Glutamatergic neuron (in vitro differentiated cells): Measurements from ENCODE around the gene TICAM1. TPM values are rescaled to one million over a fixed set of nuclear protein-coding genes. Genes with fewer than 3 reads are reported as not detected.

Source experiments
- DNase-seq: peaks from one replicate; pipeline ENCODE4 v3.0.0; 2022
- H3K27ac Mint-ChIP-seq: one replicate; pipeline ENCODE4 v1.8.0; 2020; ENCODE audit warnings: mild to moderate bottlenecking, mixed read lengths, inconsistent platforms; ENCODE audit not compliant: unreplicated experiment
- H3K27me3 Mint-ChIP-seq: one replicate; pipeline ENCODE4 v1.8.0; 2020; ENCODE audit warnings: mild to moderate bottlenecking, moderate library complexity, mixed read lengths, inconsistent platforms; ENCODE audit not compliant: unreplicated experiment
- H3K36me3 Mint-ChIP-seq: one replicate; pipeline ENCODE4 v1.8.0; 2020; ENCODE audit warnings: mild to moderate bottlenecking, mixed read lengths, inconsistent platforms; ENCODE audit not compliant: unreplicated experiment
- H3K4me1 Mint-ChIP-seq: one replicate; pipeline ENCODE4 v1.8.0; 2020; ENCODE audit warnings: mild to moderate bottlenecking, low read depth, mixed read lengths, inconsistent platforms; ENCODE audit not compliant: unreplicated experiment
- H3K4me3 Mint-ChIP-seq: one replicate; pipeline ENCODE4 v1.8.0; 2020; ENCODE audit warnings: mild to moderate bottlenecking, mixed read lengths, inconsistent platforms; ENCODE audit not compliant: unreplicated experiment
- H3K9me3 Mint-ChIP-seq: one replicate; pipeline ENCODE4 v1.8.0; 2020; ENCODE audit warnings: mild to moderate bottlenecking, moderate library complexity, mixed read lengths, inconsistent platforms; ENCODE audit not compliant: unreplicated experiment
- CTCF ChIP-seq: fragments of 200-600 bp; sonication (generic); IDR thresholded peaks from one replicate; pipeline ENCODE4 v1.5.0; 2021; ENCODE audit not compliant: partially characterized antibody, unreplicated experiment
- total RNA-seq: library from RNA; stranded (reverse); fragmentation: NEBNext Ultra II Directional; extraction: Animal tissue kit (Norgen Biotek cat#: 25700); gene quantifications from one replicate; pipeline ENCODE4 v1.2.1, GENCODE V29; 2021; ENCODE audit not compliant: unreplicated experiment

Gene TICAM1
- total RNA-seq, 1 donor from 2014 or later = not detected

- no peak for TF ChIP-seq CTCF
- no peak overlapping the region for H3K27ac Mint-ChIP-seq
- H3K9me3 Mint-ChIP-seq = peaks cover 2% of the 10 kb centered on the region
- DNase-seq = no peak
- H3K36me3 Mint-ChIP-seq = no peaks in the 10 kb centered on the region
- peaks cover 2% of the 10 kb centered on the region for H3K27me3 Mint-ChIP-seq
- no peak overlapping the region for H3K4me3 Mint-ChIP-seq
- H3K4me1 Mint-ChIP-seq = no peaks in the 10 kb centered on the region
Observed at GRCh38 chr19:4871711-4872110, 40.2 kb upstream of the TICAM1 start.

- DNase-seq = no peak
- Mint-ChIP-seq H3K9me3 (peaks cover 2% of the 10 kb centered on the region), H3K27ac (no peak overlapping the region), H3K4me1 (no peaks in the 10 kb centered on the region), H3K27me3 (peaks cover 2% of the 10 kb centered on the region), H3K4me3 (no peak overlapping the region), H3K36me3 (no peaks in the 10 kb centered on the region)
- TF ChIP-seq CTCF = no peak
Observed at GRCh38 chr19:4870025-4870700, 38.7 kb upstream of the TICAM1 start.

- H3K27ac Mint-ChIP-seq = no peak overlapping the region
- H3K9me3 Mint-ChIP-seq = peaks cover 2% of the 10 kb centered on the region
- no peak for DNase-seq
- H3K27me3 Mint-ChIP-seq = no peaks in the 10 kb centered on the region
- no peak for TF ChIP-seq CTCF
- H3K4me3 Mint-ChIP-seq = peak overlapping the region; percentile 67
- H3K36me3 Mint-ChIP-seq = no peaks in the 10 kb centered on the region
- H3K4me1 Mint-ChIP-seq = no peaks in the 10 kb centered on the region
Observed at GRCh38 chr19:4868286-4868834, 36.8 kb upstream of the TICAM1 start.

- H3K4me3 Mint-ChIP-seq = peak within 1 kb of the TSS; percentile 67
- peaks cover 2% of the 10 kb centered on the region for H3K9me3 Mint-ChIP-seq
- no peaks in the 10 kb centered on the region for H3K4me1 Mint-ChIP-seq
- no peak within 1 kb of the TSS for H3K27ac Mint-ChIP-seq
- TF ChIP-seq CTCF = peak; percentile 26
- no peaks in the 10 kb centered on the region for H3K27me3 Mint-ChIP-seq
- peak; percentile 91 for DNase-seq
- no peaks in the 10 kb centered on the region for H3K36me3 Mint-ChIP-seq
Observed at GRCh38 chr19:4867534-4868285, 36.2 kb upstream of the TICAM1 start, which contains the start of gene PLIN3. Gene PLIN3, minus strand, starts transcription at chr19:4867667. Its CDS starts 6,273 bp downstream, at chr19:4861394.
